Immature natural killer cell (primary cell): ENCODE data around the gene KCNG3. TPM values are rescaled to one million over a fixed set of nuclear protein-coding genes. Genes with fewer than 3 reads are reported as not detected.

Experiments used
- DNase-seq, 3 donors: peaks; one replicate each; pipeline ENCODE4 v3.0.0; 2022; ENCODE audit warnings: mixed read lengths in 1 of 3
- H3K27ac Mint-ChIP-seq, 6 donors: one replicate each; pipeline ENCODE4 v1.8.0; 2020; ENCODE audit warnings: mixed read lengths in 6 of 6, mild to moderate bottlenecking in 5 of 6, inconsistent platforms in 4 of 6, moderate library complexity in 3 of 6
- H3K27me3 Mint-ChIP-seq, 3 donors: one replicate each; pipeline ENCODE4 v1.8.0; 2020 to 2021; ENCODE audit warnings: low read depth in 3 of 3, mild to moderate bottlenecking in 3 of 3, mixed read lengths in 3 of 3, moderate library complexity in 3 of 3, inconsistent platforms in 1 of 3
- H3K36me3 Mint-ChIP-seq, 3 donors: one replicate each; pipeline ENCODE4 v1.8.0; 2020; ENCODE audit warnings: mixed read lengths in 3 of 3, inconsistent platforms in 2 of 3, mild to moderate bottlenecking in 2 of 3
- H3K4me1 Mint-ChIP-seq, 2 donors: one replicate each; pipeline ENCODE4 v1.8.0; 2020; ENCODE audit warnings: inconsistent platforms in 2 of 2, mild to moderate bottlenecking in 2 of 2, mixed read lengths in 2 of 2, moderate library complexity in 1 of 2
- H3K4me3 Mint-ChIP-seq, 5 donors: one replicate each; pipeline ENCODE4 v1.8.0; 2020; ENCODE audit warnings: mild to moderate bottlenecking in 5 of 5, mixed read lengths in 5 of 5, inconsistent platforms in 3 of 5, moderate library complexity in 3 of 5
- H3K9me3 Mint-ChIP-seq, 6 donors: one replicate each; pipeline ENCODE4 v1.8.0; 2020; ENCODE audit warnings: mild to moderate bottlenecking in 6 of 6, mixed read lengths in 6 of 6, inconsistent platforms in 4 of 6, moderate library complexity in 3 of 6
- polyA plus RNA-seq, 3 donors: library from polyadenylated mRNA; unstranded; fragments of 300-500 nt; fragmentation: Illumina TruSeq; gene quantifications; one replicate each; pipeline ENCODE4 v1.2.3, GENCODE V29; 2021

KCNG3 gene
- polyA plus RNA-seq, 3 donors from 2014 or later = not detected

DNA sequence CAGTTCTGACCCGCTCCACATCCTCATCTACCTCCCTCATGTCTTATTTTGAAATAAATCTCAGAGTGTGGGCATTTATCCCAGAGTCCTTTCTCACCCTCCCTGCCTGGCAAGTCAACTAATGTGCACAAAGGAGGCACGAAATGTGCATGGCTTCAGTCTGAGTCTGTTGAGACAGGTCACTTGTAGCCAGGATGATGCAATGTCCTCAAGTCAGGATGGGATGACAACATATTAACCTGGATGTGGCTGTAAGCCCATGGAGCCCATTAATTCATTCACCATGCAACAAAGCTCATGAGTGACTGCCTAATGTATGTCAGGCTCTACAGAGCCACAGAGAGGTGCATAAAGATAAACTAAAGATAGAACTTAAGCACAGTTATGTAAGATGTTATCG, 34.5 kb downstream of the KCNG3 start:
- H3K9me3 Mint-ChIP-seq = peaks cover 0 to 1% (median 0%) of the 10 kb centered on the region in 6 donors
- no peaks in the 10 kb centered on the region for H3K36me3 Mint-ChIP-seq
- H3K4me1 Mint-ChIP-seq = no peaks in the 10 kb centered on the region
- no peak for DNase-seq
- H3K27me3 Mint-ChIP-seq = peaks cover 0 to 17% (median 5%) of the 10 kb centered on the region in 3 donors
- no peak overlapping the region for H3K4me3 Mint-ChIP-seq
- no peak overlapping the region for H3K27ac Mint-ChIP-seq

DNA sequence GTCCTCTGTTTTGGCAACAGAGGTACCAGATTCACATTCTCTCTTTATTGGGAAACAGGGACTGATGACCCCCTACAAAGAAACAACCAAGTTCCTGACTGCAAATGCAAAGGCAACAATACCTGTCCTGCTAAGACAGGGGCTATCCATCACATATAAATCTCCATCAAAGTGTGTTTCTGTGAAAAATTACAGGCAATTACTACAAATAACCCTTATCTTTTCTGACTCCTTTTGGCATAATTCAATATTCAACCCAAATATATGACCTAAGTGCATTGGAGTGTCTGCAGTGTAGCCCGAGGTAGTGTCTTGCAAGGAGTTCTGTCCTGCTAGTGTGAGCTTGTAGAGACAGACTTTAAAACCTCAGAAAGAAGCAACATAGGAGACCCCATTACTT, 35.4 kb downstream of the KCNG3 start:
- Mint-ChIP-seq H3K27ac (no peak overlapping the region), H3K4me1 (no peaks in the 10 kb centered on the region), H3K36me3 (no peaks in the 10 kb centered on the region), H3K4me3 (no peak overlapping the region), H3K27me3 (peaks cover 0 to 17% (median 5%) of the 10 kb centered on the region in 3 donors), H3K9me3 (peaks cover 0 to 1% (median 0%) of the 10 kb centered on the region in 6 donors)
- DNase-seq = no peak

DNA sequence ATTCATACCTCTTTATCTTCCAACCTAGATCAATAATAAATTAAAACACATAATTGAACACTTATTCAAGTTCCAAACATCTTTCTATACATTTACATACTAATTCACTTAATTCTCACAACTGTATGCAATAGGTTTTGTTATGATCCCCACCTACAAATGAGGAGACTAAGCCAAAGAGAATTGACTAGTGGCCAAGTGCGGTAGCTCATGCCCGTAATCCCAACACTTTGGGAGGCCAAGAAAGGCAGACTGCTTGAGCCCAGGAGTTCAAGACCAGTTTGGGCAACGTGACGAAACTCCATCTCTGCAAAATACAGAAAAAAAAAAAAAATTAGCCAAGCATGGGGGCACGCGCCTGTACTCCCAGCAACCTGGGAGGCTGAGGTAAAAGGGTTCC, 36.8 kb downstream of the KCNG3 start:
- Mint-ChIP-seq H3K36me3 (peaks cover 0 to 3% (median 0%) of the 10 kb centered on the region in 3 donors), H3K4me1 (no peaks in the 10 kb centered on the region), H3K9me3 (peaks cover 0 to 1% (median 0%) of the 10 kb centered on the region in 6 donors), H3K27ac (no peak overlapping the region), H3K4me3 (no peak overlapping the region), H3K27me3 (peaks cover 0 to 21% (median 8%) of the 10 kb centered on the region in 3 donors)
- no peak for DNase-seq

DNA sequence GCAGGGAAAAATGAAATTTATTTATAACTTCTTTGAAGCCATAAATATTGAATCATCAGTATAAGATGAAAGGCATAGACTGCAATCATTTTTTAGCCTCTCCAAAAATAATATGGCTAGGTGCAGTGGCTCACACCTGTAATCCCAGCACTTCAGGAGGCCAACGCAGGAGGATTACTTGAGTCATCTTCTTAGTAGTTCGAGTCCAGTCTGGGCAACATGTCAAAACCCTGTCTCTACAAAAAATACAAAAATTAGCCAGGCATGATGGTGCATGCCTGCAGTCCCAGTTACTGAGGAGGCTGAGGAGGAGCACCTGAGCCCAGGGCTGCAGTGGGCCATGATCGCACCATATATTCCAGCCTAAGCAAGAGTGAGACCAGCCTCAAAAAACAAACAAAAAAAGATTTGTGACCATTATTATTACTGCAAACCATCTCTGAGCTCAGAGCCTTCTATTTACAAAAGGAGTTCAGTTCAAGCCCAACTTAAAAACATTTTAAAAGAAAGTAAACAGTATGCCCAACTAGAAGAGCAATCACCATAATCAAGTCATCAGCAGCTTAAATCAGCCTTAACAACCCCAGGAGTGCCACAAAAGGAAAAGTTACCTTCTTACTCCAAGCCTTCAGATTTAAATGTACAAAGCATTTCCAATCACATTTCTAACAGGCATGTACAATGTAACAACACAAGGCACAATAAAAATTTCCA, 37.5 kb downstream of the KCNG3 start:
- H3K36me3 Mint-ChIP-seq = peaks cover 0 to 3% (median 0%) of the 10 kb centered on the region in 3 donors
- H3K27me3 Mint-ChIP-seq = peaks cover 2 to 22% (median 8%) of the 10 kb centered on the region in 3 donors
- H3K27ac Mint-ChIP-seq = no peak overlapping the region
- H3K9me3 Mint-ChIP-seq = peaks cover 0 to 1% (median 0%) of the 10 kb centered on the region in 6 donors
- H3K4me1 Mint-ChIP-seq = no peaks in the 10 kb centered on the region
- no peak for DNase-seq
- no peak overlapping the region for H3K4me3 Mint-ChIP-seq

DNA sequence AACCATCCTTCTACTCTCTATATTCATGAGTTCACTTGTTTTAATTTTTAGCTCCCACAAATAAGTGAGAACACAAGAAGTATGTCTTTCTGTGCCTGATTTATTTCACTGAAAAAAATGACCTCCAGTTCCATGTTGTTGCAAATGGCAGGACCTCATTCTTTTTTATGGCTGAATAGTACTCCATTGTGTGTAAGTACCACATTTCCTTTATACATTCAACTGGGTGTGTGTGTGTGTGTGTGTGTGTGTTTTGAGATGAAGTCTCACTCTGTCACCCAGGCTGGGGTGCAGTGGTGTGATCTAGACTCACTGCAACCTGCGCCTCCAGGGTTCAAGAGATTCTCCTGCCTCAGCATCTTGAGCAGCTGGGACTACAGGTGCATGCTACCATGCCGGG, 41.2 kb downstream of the KCNG3 start:
- Mint-ChIP-seq H3K4me1 (no peaks in the 10 kb centered on the region), H3K9me3 (peaks cover 0 to 1% (median 0%) of the 10 kb centered on the region in 6 donors), H3K4me3 (no peak overlapping the region), H3K27ac (no peak overlapping the region), H3K36me3 (peaks cover 0 to 3% (median 0%) of the 10 kb centered on the region in 3 donors), H3K27me3 (peaks cover 4 to 11% (median 11%) of the 10 kb centered on the region in 3 donors)
- no peak for DNase-seq

DNA sequence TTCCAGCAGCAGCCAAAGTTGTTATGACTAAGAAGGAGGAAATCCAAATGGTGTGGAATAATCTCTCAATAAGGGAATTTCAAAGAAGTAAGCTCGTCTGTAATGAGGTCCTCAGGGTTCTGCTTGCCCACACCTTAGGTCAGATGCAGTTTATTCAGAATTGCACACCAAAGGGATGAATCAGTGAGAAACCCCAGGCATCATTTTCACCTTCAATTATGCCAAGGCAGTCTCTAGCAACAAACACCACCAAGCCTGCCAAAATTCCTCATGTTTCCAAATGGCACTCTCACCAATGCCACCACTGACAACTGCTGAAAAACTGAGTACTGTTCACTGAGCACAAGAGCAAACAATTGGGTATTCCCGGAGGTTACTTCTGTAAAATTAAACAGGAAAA, 43.6 kb downstream of the KCNG3 start:
- H3K27me3 Mint-ChIP-seq = peaks cover 4 to 10% (median 6%) of the 10 kb centered on the region in 3 donors
- H3K4me3 Mint-ChIP-seq = no peak overlapping the region

DNA sequence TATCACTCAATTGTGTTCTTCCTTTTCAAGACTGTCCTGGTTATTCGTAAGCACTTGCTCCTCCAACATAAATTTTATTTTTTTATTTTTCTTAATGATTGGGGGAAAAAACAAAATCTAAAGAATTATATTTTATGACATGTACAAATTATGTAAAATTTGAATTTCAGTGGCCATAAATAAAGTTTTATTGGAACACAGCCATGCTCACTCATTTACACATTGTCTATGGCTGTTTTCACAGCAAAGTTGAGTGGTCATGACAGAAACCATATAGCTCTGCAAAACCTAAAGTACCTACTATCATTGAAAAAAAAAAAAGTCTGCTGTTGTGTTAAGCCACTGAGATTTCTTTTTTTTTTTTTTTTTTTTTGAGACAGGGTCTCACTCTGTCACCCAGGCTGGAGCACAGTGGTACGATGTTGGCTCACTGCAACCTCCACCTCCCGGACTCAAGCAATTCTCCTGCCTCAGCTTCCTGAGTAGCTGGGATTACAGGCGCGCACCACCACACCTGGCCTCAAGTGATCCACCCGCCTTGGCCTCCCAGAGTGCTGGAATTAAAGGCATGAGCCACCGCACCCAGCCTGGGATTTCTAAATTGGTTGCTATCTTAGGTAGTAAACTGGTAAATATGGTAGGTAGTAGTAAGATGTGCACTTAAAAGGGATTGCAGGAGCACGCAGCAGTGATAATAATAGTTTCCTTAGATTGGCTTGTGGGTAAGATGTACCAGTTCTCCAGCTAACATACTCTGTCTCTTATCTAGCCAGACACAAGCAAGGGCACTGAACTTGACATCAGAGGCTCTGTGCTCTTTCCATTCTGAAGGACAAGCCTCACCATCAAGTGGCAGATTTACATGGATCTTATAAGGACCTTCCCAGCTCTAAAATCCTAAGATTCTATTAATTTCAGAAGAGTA, 44.4 kb downstream of the KCNG3 start:
- DNase-seq = no peak
- no peaks in the 10 kb centered on the region for H3K4me1 Mint-ChIP-seq
- H3K4me3 Mint-ChIP-seq = no peak overlapping the region
- no peak overlapping the region for H3K27ac Mint-ChIP-seq
- H3K27me3 Mint-ChIP-seq = peaks cover 4 to 8% (median 6%) of the 10 kb centered on the region in 3 donors
- peaks cover 0 to 1% (median 0%) of the 10 kb centered on the region in 6 donors for H3K9me3 Mint-ChIP-seq
- peaks cover 0 to 3% (median 0%) of the 10 kb centered on the region in 3 donors for H3K36me3 Mint-ChIP-seq

More for the DNA sequence above, 43.6 kb downstream of the KCNG3 start:
- peaks cover 0 to 3% (median 0%) of the 10 kb centered on the region in 3 donors for H3K36me3 Mint-ChIP-seq
- H3K9me3 Mint-ChIP-seq = peaks cover 0 to 1% (median 0%) of the 10 kb centered on the region in 6 donors
- no peaks in the 10 kb centered on the region for H3K4me1 Mint-ChIP-seq
- H3K27ac Mint-ChIP-seq = no peak overlapping the region
- DNase-seq = no peak

DNA sequence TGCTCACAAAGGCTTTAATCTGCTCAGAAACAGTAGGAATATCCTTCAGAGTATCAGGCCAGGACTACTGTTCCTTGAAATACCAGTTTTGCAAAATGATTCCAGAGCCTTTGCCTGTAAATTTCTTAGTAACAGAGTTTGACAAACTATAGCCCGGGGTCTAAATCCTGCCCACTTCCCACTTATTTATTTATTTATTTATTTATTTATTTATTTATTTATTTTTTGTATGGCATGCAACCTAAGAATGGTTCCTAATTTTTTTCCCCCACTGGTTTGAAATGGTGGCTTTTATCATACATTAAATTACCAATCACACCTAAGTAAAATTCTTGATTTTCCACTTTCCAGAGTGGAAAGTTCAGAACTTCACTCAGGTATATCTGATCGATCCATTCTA, 45.6 kb downstream of the KCNG3 start:
- Mint-ChIP-seq H3K4me3 (no peak overlapping the region), H3K4me1 (no peaks in the 10 kb centered on the region), H3K36me3 (peaks cover 0 to 3% (median 0%) of the 10 kb centered on the region in 3 donors), H3K27me3 (peaks cover 4 to 11% (median 8%) of the 10 kb centered on the region in 3 donors), H3K9me3 (peaks cover 0 to 1% (median 0%) of the 10 kb centered on the region in 6 donors), H3K27ac (no peak overlapping the region)
- DNase-seq = no peak

DNA sequence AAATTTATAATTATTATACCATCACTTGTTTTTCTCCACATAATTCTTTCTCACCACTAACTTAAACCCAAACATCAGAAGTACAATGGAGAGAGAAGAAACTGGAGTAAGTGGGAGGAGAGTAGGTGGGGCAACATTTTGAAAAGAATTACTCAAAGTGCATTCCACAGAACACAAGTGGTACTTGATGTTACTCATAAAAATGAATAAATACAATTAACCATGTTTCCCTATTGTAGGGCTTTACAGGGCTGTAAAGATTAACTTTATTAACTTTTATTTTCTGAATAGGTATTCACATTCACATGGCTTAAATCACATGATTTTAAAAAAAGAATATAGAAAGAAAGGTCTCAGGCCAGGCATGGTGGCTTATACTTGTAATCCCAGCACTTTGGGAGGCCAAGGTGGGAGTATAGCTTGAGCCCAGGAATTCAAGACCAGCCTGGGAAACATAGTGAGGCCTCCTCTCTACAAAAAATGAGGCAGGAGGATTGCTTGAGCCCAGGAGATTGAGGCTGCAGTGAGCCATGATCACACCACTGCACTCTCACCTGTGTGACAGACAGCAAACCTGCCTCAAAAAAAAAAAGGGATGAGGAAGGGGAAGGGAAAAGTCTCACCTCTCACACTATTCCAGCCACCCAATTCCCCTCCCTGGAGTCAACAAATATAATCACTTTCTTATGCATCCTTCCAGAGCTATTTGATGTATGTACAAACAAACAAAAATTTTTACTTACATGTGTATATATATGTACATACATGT, 47.1 kb downstream of the KCNG3 start:
- H3K27ac Mint-ChIP-seq = no peak overlapping the region
- no peak overlapping the region for H3K4me3 Mint-ChIP-seq
- peaks cover 3 to 9% (median 5%) of the 10 kb centered on the region in 3 donors for H3K27me3 Mint-ChIP-seq
- no peaks in the 10 kb centered on the region for H3K4me1 Mint-ChIP-seq
- H3K9me3 Mint-ChIP-seq = peaks cover 0 to 1% (median 0%) of the 10 kb centered on the region in 6 donors
- DNase-seq = no peak
- no peaks in the 10 kb centered on the region for H3K36me3 Mint-ChIP-seq

DNA sequence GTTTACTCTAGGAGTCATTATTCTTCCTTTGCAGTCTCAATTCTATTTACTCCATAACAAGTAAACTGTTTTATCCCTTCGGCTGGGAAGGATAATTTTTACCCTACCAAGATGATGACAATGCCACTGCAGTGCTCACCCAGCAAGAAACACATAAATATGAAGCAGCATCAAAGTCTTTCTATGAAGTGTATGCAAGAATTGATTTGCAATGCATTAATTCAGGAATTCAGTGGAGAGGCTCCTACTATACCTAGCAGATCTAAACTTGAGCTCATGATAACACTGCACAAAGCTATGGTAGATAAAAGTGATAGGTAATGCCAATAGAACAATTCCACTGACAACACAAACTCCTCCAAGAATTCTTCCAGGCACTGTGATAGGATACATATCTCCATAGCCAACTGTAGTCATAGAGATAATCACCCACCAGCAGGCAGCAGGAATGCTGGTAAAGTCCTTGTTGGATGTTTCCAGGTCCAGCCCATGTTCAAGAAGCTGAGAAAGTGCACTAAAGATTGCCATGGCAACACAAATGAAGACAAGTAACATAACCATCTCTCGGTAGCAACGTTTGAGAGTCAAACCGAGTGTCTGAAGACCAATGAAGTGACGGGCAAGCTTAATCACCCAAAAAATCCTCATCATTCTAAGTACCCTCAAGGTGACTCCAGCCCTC, 49.9 kb downstream of the KCNG3 start:
- Mint-ChIP-seq H3K27ac (no peak overlapping the region), H3K27me3 (peaks cover 0 to 7% (median 1%) of the 10 kb centered on the region in 3 donors), H3K4me1 (no peaks in the 10 kb centered on the region), H3K4me3 (no peak overlapping the region), H3K36me3 (no peaks in the 10 kb centered on the region), H3K9me3 (peaks cover 0 to 1% (median 0%) of the 10 kb centered on the region in 6 donors)
- no peak for DNase-seq

DNA sequence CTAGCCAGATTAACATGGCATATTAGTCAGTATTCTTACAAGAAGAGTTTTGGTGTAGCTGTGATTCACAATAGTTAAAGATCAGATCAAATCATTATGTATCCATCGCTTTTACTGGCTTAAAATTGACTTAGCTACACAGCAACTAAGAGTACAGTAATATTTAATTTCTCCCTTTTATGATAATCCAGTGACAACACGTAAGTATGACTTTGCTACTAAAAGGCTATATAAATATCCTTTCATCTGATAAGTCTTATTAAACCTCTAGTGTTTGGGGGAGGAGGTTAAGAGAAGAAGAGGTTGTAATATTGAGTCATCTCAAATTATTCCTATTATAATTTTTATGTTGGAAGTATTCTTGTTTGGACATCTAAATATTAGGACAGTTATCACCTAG, 51.0 kb downstream of the KCNG3 start:
- no peak overlapping the region for H3K4me3 Mint-ChIP-seq
- no peak for DNase-seq
- H3K27me3 Mint-ChIP-seq = peaks cover 0 to 7% (median 1%) of the 10 kb centered on the region in 3 donors
- H3K9me3 Mint-ChIP-seq = peaks cover 0 to 1% (median 0%) of the 10 kb centered on the region in 6 donors
- no peaks in the 10 kb centered on the region for H3K36me3 Mint-ChIP-seq
- no peak overlapping the region for H3K27ac Mint-ChIP-seq
- no peaks in the 10 kb centered on the region for H3K4me1 Mint-ChIP-seq

DNA sequence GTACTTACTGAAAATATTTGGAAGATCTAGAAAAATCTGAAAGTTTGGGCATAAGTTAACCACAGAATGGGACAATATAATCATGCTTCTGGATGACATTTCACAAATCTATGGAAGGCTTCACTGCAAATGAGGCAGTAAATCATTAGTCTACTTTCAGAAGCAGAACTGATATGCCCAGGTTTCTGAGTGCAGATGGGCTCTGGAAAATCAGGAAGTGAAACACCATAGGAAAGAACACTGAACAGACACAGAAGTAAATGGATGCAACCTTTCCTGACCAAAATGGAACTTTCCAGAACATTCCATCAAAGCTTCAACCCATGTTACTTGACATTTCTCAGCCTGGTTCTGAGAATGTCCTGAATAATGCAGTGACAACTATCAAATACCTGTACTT, 55.1 kb downstream of the KCNG3 start:
- Mint-ChIP-seq H3K4me1 (no peaks in the 10 kb centered on the region), H3K4me3 (no peak overlapping the region), H3K36me3 (no peaks in the 10 kb centered on the region), H3K27ac (no peak overlapping the region), H3K9me3 (peaks cover 0 to 1% (median 0%) of the 10 kb centered on the region in 6 donors), H3K27me3 (peaks cover 3 to 10% (median 5%) of the 10 kb centered on the region in 3 donors)
- no peak for DNase-seq

DNA sequence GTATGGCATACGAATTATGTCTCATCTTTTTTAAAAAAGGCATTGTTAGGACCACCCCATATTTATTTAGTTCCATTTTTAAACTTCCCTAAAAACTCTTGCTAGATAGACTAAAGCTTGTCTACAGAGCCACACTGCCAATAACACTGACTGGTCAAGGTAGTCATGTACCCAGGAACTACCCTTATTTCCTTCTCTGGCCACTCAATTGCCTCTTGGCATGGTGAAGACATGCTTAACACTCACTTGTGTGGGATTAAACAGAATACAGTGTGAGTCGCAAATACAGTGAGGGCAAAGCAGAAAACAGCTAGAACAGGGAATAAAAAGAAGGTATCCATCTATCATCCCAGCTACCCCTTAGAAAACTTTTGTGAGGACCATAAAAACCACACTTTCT, 57.4 kb downstream of the KCNG3 start:
- Mint-ChIP-seq H3K9me3 (no peaks in the 10 kb centered on the region), H3K4me3 (no peak overlapping the region), H3K27ac (no peak overlapping the region), H3K27me3 (peaks cover 3 to 8% (median 7%) of the 10 kb centered on the region in 3 donors), H3K4me1 (no peaks in the 10 kb centered on the region), H3K36me3 (no peaks in the 10 kb centered on the region)
- DNase-seq = no peak
